ENCODE measurements around the gene SRF.
A peak's percentile ranks its signal among the peaks of the same experiment; 100 is the strongest.

Gene SRF

GRCh38 chr6:43219119-43219518 lies 48.0 kb downstream of the SRF start:
- no peak for DNase-seq

GRCh38 chr6:43219814-43220213 lies 48.7 kb downstream of the SRF start:
- no peak for DNase-seq

- DNase-seq: no peak
Observed at GRCh38 chr6:43220439-43220951, 49.4 kb downstream of the SRF start.

GRCh38 chr6:43221046-43221972 lies 50.2 kb downstream of the SRF start:
- DNase-seq: no peak

- no peak for DNase-seq
Observed at GRCh38 chr6:43222418-43223059, 51.5 kb downstream of the SRF start.

- DNase-seq: no peak
Observed at GRCh38 chr6:43223175-43223574, 52.1 kb downstream of the SRF start.

- no peak for DNase-seq
Observed at GRCh38 chr6:43226192-43226851, 55.3 kb downstream of the SRF start.

- peak; percentile 64 to 66 for DNase-seq
Observed at GRCh38 chr6:43228951-43229802, 58.1 kb downstream of the SRF start, which contains the start of gene DNPH1. Gene DNPH1, minus strand, starts transcription at chr6:43229481. Its CDS starts 25 bp downstream, at chr6:43229456.

- no peak for DNase-seq
Observed at GRCh38 chr6:43229803-43230620, 58.9 kb downstream of the SRF start.

GRCh38 chr6:43231053-43231452 lies 60.0 kb downstream of the SRF start:
- DNase-seq: no peak
